ENCODE measurements around the gene CDH15.

CDH15 gene

GRCh38 chr16:89200850-89201411 is 29.4 kb downstream of the CDH15 start:
- no peak for DNase-seq

GRCh38 chr16:89201439-89202377 is 30.2 kb downstream of the CDH15 start:
- DNase-seq = peak; percentile 55 to 79 (median 70)

- DNase-seq = no peak
These were observed 31.1 kb downstream of the CDH15 start for GRCh38 chr16:89202422-89203215.

GRCh38 chr16:89207993-89208392 is 36.4 kb downstream of the CDH15 start:
- DNase-seq = no peak

- DNase-seq = no peak
These were observed 38.0 kb downstream of the CDH15 start for GRCh38 chr16:89209522-89210044.

GRCh38 chr16:89210165-89210903 is 38.8 kb downstream of the CDH15 start:
- no peak for DNase-seq

- no peak for DNase-seq
These were observed 39.5 kb downstream of the CDH15 start for GRCh38 chr16:89210904-89211515.

DNA sequence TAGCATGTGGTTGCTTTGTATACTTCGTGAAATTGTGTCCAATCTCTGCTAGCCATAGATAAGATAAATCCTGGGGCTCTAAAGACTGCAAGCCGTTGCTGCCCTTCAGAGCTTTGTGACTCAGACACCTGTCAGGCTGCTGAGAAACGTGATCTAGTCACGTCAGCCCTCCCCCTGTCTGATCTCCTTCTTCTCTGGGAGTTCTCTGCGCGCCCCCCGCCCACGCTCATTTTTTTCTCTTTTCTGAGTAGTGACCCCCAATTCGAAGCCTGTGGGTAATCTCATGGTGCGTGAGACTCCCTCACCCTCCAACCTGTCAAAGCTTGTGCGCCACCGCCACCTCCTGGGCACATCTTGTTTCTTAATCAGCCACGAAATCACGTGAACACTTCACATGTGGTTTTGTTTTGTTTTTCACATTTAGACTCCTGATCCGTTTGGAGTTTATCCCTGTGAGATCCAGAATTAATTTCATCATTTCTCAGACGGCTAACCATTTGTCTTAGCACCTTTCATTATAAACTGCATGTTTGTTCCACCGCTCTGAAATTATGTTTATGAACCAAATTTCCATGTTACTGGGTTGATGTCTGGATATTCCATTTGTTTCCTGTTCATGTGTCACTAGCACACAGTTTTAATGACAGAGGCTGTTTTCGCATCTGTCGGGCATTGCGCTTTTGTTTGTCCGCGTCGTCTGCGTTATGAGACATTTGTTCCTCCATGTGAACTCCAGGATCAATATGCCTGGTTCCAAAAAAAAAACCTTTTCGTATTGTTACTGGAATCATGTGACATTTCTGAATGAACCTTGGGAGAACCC is 45.0 kb downstream of the CDH15 start:
- peak; percentile 57 to 81 (median 71) for DNase-seq

DNA sequence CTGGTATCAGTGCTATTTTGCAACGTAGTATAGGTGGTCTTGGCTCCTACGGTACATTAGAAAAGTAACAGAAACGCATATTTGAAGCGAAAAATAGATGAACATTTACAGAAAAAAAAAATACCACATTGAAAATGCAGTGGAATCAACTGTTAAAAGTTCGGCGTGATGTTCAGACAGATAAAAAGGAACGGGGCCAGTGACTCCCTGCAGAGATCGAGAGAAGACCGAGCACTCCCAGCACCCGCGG is 45.5 kb downstream of the CDH15 start:
- no peak for DNase-seq

GRCh38 chr16:89217388-89218191 is 46.0 kb downstream of the CDH15 start, which contains the start of gene ZNF778:
ZNF778 (plus strand) TSS chr16:89217703; CDS start chr16:89221128, 3,425 bp downstream.
- DNase-seq = peak; percentile 69 to 87 (median 73)

DNA sequence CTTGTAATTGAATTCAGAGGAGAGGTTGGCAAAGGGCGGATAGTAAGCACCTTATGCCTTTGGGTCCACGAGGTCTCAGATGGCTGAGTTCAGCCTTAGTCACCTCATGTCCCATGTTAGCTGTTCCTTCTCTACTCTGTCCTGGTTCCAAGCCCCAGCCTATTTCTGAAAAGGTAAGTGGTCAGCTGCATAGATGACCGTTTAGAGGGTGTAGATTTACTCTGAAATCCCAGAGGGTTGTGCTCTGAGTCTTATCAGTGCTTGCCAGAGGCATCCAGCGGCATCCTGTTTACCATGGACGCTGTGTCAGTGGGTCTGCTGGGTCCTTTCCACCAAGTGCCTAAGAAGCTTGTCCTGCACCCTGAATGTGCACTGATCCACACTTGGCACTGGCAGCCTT is 47.8 kb downstream of the CDH15 start:
- no peak for DNase-seq

DNA sequence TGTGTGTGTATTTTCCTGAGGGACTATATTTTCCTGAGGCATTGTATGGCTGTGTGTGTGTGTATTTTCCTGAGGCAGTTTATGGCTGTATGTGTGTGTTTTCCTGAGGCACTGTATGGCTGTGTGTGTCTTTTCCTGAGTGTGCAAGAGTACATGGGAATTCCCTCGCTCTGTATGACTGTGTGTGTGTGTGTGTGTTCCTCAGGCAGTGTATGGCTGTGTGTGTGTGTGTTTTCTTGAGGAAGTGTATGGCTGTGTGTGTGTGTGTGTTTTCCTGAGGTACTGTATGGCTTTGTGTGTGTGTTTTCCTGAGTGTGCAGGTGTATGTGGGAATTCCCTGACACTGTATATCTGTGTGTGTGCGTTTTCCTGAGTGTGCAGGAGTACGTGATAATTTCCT is 50.1 kb downstream of the CDH15 start:
- no peak for DNase-seq

DNA sequence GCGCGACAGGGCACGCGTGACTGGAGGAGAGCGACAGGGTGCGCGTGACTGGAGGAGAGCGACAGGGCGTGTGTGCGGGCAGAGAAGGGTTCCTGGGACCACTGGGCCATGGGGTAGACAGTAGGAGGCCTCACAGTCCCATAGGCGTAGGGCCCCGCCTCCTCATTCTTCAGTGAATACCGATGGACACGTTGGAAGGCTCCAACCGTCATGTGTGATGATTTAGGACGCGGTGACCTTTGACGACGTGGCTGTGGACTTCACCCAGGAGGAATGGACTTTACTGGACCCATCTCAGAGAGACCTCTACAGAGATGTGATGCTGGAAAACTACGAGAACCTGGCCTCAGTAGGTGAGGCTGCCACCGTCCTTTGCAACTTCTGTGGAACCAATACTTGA is 51.4 kb downstream of the CDH15 start:
- DNase-seq = no peak

- DNase-seq = no peak
These were observed 53.1 kb downstream of the CDH15 start for GRCh38 chr16:89224665-89225064.

DNA sequence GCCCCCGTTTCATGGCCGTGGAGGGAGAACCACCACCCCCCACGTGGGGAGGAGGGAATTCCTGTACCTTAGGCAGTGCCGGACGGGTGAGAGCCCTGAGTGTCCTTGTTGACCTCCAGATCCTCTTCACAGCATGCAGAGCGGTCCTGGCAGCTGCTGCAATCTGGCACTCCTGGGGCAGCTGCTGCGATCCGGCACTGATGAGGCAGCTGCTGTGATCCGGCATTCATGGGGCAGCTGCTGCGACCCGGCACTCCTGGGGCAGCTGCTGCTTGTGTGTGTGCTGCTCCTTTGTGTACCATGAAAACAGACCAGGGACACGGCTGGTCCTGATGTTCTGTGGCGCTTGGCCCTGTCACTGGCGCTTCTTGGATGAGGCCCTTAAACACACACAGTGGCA is 58.7 kb downstream of the CDH15 start:
- no peak for DNase-seq

DNA sequence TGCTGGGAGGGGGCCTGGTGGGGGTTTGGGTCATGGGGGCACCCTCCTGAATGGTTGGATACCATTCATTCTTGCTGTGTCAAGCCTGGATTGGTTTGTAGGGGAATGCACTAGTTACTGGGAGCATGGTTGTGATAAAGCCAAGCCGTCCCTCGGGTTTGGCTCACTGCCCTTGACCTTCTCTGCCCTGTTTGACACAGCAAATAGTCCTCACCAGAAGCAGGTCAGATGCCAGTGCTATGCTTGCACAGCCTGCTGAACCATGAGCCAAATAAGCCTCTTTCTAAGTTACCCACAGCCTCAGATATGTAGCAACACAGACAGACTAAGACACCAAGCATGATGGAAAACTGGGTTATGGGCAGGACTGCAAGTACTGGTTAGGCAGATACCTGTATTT is 60.6 kb downstream of the CDH15 start:
- DNase-seq = no peak

DNA sequence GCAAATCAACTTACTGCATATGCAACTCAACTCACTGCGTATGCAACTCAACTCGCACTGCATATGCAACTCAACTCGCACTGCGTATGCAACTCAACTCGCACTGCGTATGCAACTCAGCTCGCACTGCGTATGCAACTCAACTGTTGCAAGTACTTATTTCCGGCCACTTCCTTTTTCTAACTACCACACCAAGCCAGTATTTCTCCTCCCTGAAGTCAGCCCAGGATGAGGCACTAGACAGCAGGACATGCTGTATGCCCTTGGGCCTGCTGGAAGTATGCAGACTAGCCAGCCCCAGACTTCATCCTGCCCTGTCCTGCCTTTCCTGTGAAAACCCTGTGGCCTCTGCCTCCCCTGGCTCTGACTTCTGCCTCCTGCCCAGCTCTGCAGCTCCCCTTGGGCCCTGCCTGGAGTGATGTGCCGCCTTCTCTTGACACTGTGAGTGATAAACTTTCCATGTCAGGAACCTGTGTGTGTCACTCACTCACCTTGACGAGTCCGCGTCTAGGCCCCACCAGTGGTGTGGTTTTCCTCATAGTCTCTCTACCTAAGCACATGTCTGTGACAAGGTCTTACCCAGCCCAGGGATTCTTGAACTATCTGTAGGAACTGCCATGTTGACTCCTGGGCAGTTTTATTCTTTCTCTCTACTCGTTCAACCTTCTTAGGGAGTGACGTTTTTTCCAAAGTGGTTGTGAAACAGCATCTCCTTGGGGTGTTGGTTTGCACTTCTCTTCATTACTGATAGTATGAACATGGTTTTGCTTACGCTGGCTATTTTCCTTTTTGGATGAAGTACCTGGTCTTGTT is 62.3 kb downstream of the CDH15 start:
- DNase-seq = no peak

- DNase-seq = no peak
These were observed 66.2 kb downstream of the CDH15 start for GRCh38 chr16:89237733-89238132.

Measured in T-helper 1 cell (primary cell).